Stimulated activated CD4-positive, alpha-beta T cell treated with anti-CD3 and anti-CD28 coated beads, Interleukin-1b, Interleukin-23, amount 100 ng/mL, for 48 hours (primary cell): Measurements from ENCODE around the gene DNAH8.
"Not testable (repeated sequence)": the region's sequence is repeated elsewhere in the genome, so short reads cannot be mapped to it uniquely, and the experiment has no call there.

Experiments used
- DNase-seq: peaks from one replicate; pipeline ENCODE4 v3.0.0-alpha.2; 2020

DNAH8 gene

DNA sequence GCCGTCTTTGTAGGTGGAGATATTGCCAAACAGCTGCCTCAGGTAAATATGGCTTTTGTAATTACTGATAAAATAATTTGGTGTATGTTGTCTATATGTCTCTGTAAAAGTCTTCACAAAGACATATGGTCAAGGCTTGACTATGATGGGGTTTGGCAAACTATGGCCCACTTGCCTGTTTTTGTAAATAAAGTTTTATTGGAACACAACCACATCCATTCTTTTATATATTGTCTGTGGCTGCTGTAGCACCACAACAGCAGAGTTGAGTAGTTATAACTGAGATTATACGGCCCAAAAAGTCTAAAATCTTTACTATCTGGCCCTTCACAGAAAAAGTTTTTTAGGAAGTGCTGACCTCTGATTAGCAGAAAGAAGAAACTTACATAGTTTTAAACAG is 133.6 kb downstream of the DNAH8 start:
- DNase-seq = no peak

DNA sequence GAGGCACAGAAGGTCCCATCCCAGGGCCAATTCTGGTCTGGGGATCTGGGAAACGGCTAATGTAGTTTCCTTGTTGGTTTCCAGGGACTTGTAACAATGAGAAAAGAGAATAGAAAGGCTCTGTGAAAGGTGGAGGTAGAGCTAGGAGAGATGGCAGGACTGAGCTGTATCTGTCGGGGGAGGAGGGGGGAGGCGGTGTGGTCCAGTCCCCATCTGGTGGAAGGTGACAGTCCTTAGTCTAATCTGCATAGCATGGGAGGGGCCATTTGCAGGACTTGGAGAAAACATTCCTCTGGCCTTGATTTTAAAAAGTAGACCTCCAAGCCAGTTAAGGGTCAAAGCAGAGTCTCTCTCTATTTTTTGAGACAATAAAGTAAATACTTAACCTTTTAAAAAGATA is 137.1 kb downstream of the DNAH8 start:
- DNase-seq = no peak

- DNase-seq = no peak
These were observed 138.1 kb downstream of the DNAH8 start for GRCh38 chr6:38853236-38853635.

GRCh38 chr6:38856492-38856891 is 141.4 kb downstream of the DNAH8 start:
- DNase-seq = no peak

DNA sequence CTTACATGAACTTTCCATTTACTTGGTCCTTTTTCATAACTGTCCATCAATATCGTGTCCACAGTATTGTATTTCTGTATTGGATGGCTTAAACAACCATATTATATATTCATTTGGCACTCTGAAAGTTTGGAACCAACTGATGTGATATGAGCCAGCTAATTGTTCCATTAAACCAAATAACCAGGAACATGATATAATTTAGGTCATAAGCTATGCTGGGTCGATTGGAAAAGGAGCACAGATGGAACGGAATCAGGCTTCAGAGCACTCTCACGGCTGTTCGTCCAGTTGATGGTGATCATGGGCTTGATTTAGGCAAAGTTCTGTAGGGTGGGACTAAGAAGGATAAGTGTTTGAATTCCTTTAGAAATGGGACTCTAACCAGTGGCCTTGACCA is 142.7 kb downstream of the DNAH8 start:
- no peak for DNase-seq

- DNase-seq = no peak
These were observed 144.9 kb downstream of the DNAH8 start for GRCh38 chr6:38860041-38860440.

DNA sequence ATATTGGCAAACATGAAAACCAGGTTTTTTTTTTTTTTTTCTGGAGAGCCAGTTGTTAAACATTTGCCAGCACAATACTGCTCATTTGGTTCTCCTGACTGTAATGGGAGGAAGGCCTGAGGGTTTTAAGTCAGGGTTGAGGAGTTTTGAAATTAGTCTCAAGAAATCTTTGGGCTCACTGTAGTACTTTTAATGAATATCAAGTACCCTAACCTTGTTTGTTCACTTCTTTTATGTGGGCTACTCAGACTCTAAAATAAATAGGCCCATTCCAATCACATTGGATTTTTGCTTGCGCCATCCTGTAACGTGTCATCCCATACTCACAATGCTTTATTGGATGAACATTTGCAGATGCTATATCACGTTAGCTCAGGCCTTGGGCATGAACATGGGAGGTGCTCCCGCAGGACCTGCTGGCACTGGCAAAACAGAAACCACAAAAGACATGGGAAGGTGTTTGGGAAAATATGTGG is 146.9 kb downstream of the DNAH8 start:
- no peak for DNase-seq

DNA sequence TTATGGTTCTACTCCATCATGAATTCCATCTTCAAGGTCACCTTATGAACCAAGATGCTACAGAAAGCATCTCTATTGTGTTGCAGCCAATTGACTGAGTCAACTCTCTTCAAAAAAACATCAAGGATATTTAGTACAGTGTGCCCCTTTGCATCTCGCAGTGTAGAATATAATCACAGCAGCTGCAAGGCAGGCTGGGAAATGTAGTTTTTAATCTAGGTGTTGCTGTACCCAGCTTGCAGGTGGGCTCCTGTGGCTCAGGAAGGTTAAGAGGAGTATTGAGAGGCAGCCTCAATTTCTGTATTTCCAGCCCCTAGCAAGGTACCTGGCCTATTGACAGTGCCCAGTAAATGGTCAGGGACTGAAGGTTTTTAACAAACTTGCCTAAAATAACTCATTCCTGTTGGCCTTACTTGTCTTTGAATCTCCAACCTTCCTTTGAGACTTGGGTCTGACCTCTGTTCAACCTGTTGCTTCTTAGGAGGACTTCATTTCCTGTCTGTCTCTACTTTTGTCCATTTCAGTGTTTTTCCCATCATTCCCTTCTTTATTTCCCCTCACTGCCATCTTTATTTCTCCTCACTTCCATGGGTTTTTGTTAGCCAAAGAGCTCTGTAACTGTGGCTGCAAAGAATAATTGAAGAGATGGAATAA is 150.5 kb downstream of the DNAH8 start:
- DNase-seq = no peak

GRCh38 chr6:38867726-38868125 is 152.6 kb downstream of the DNAH8 start:
- no peak for DNase-seq

DNA sequence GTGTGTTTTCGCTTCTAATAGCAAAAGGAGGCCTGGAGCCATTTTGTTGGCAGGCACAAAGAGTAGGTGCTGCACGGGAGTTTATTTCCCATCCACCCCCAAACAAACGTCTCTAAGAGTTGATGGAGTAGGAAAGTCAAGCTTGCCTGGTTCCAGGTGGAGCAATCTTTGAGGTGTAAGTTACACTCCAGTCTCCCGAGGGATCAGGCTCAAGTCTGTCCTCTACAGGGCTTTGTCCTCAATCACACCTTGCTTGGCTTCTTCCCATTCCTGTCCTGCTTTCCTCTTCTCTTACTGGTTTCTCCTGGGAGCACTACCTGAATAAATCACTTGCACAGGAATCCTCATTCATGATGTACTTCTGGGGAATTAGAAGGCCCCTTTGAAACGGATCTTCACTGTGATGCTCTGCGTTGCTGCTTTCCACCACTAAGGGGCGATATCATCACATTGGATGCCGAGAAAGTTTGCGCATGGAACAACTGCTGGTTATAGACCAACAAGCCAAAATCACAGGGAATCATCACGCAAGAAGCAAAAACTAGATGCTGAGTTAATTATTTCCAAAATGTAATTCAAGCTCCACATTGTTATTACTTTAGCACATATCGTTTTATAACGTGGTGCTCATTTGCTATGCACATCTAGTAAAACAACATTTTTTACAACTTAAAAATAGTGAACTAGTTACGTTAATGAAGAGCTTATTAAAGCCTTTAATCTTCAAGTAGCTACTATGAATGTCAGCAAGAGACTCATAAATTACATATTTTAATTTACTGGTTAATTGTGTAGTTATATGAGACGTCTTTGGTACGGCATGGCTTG is 156.8 kb downstream of the DNAH8 start:
- peak; percentile 49 for DNase-seq

GRCh38 chr6:38873001-38873400 is 157.9 kb downstream of the DNAH8 start:
- DNase-seq = no peak

DNA sequence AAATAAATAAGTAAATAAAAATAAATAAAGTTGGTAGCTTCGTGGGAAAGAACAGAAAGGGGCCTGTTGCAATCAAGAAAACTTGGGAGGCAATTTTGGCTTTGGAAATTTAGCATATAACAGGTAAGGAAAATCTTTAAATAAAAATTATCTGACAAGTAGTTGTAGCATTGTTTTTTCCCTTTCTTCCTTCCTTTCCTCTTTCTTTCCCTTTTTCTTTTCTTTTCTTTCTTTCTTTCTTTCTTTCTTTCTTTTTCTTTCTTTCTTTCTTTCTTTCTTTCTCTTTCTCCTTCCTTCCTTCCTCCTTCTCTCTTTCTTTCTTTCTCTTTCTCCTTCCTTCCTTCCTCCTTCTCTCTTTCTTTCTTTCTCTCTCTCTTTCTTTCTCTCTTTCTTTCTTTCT is 158.7 kb downstream of the DNAH8 start:
- DNase-seq = not testable (repeated sequence)

- no peak for DNase-seq
These were observed 161.4 kb downstream of the DNAH8 start for GRCh38 chr6:38876475-38876874.

DNA sequence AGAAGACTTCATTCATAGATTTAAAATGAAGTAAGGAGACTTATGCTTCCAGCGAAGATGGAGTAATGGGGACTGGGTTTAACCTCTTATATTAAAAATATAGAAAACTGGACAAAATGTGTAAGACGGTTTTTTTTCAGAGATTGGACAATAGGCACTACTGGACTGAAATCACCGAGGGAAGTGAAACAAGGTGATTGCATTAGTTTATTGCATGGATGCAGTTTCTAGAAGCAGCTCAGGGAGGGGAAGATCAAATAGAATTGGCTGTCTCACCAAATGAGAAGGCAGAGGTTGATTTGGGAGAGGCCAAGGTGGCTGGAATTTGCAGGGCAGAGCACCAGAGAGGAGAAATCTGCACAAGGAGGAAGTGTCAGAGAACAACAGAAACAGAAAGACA is 162.6 kb downstream of the DNAH8 start:
- no peak for DNase-seq

DNA sequence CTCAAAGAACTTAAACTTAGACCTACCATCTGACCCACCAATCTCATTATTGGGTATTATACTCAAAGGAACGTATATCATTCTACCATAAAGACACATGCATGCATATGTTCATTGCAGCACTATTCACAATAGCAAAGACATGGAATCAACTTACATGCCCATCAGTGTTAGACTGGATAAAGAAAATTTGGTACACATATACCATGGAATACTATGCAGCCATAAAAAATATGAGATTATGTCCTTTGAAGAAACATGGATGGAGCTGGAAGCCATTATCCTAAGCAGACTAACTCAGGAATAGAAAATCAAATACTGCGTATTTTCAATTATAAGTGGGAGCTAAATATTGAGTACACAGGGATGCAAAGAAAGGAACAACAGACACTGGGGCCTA is 167.0 kb downstream of the DNAH8 start:
- no peak for DNase-seq

DNA sequence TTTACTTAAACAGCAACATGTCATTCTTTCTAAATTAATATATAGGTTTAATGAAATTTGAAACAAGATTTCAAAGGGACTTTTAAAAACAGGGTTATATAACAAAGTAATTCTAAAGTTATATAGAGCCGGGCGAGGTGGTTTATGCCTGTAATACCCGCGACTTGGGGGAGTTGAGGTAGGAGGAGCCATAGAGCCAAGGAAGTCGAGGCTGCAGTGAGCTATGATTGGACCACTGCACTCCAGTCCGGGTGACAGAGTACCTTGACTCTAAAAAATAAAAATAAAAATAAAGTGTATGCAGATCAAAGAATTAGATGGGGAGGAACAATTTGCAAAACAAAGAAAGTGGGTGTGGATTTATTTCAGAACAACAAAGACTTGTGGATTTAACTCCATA is 182.4 kb downstream of the DNAH8 start:
- no peak for DNase-seq

GRCh38 chr6:38901802-38902522 is 186.9 kb downstream of the DNAH8 start:
- no peak for DNase-seq

- DNase-seq = no peak
These were observed 191.5 kb downstream of the DNAH8 start for GRCh38 chr6:38906582-38906981.

- DNase-seq = no peak
These were observed 192.2 kb downstream of the DNAH8 start for GRCh38 chr6:38907264-38907663.

DNA sequence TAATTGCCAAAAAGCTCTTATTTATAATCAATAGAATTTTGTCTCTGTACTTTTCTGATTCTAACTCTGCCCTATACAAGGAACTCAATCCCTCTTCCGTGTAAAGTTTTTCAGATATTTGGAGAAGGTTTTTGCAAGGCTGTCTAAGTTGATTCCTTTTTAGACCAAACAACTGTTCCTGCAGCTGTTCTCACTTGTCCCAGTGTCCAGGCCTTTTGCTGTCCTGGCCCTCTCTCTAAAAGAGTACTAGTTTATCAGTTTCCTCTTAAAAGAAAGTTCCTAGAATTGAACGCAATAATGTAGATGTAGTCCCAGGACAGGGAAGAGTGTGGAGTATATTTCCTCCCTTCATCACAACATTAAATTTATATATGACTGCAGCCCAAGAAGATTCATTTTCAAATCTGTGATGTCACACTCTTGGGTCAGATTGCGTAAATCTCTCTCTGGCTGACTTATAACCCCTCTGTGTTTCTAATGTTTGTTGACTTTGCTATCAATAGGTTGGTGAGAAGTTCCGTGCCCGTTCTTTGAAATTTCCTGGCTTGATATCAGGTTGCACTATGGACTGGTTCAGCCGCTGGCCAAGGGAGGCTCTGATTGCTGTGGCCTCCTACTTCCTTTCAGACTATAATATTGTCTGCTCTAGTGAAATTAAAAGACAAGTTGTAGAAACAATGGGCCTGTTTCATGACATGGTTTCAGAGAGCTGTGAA is 194.1 kb downstream of the DNAH8 start:
- no peak for DNase-seq

GRCh38 chr6:38910207-38910606 is 195.1 kb downstream of the DNAH8 start:
- DNase-seq = no peak

DNA sequence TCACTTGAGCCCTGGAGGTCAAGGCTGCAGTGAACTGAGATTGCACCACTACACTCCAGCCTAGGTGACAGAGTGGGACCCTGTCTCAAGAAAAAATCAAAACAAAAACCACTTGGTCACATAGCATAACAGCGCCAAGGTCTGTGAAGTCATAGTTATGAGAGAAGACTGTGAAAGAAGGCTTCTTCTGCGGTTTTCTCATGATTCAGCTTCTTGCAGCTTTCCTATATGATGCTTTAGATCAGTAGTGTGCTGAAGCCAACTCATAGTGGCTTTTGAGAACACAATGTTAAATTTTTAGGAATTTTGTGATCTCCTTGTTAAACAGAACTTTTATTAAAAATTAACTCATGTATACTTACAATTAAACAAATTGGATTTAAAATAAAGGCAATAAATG is 197.3 kb downstream of the DNAH8 start:
- no peak for DNase-seq
